WTC11 (cell line): ENCODE data around the gene MXRA7. TPM values are rescaled to one million over a fixed set of nuclear protein-coding genes. Genes with fewer than 3 reads are reported as not detected.

ENCODE experiments used
- ATAC-seq: fragments of 200-7000 bp; cut with Tn5 transposase; 2 replicates; pipeline ENCODE4 v1.10.0; 2021; ENCODE audit warnings: mild to moderate bottlenecking, moderate library complexity
- CTCF ChIA-PET: fragments of 300-600 bp; sonication (Branson Sonifier 250); formaldehyde crosslinking; loops from one replicate; lab custom pipeline; 2021; ENCODE audit warnings: antibody characterized with exemption; lab: Charles Lee
- POLR2A ChIA-PET: fragments of 350-600 bp; sonication (Branson Sonifier 250); formaldehyde crosslinking; loops from one replicate; lab custom pipeline; 2021; ENCODE audit warnings: antibody characterized with exemption; lab: Charles Lee
- DNase-seq: peaks from one replicate; pipeline ENCODE4 v3.0.0; 2021; ENCODE audit warnings: low spot score
- H3K27ac Mint-ChIP-seq: 2 replicates; pipeline ENCODE4 v1.8.0; 2021; ENCODE audit warnings: mixed read lengths
- H3K27me3 Mint-ChIP-seq: 2 replicates; pipeline ENCODE4 v1.8.0; 2021; ENCODE audit warnings: low read depth, mild to moderate bottlenecking, moderate library complexity, mixed read lengths
- H3K36me3 Mint-ChIP-seq: 2 replicates; pipeline ENCODE4 v1.8.0; 2021; ENCODE audit warnings: mixed read lengths
- H3K4me1 Mint-ChIP-seq: 2 replicates; pipeline ENCODE4 v1.8.0; 2022; ENCODE audit warnings: mixed read lengths
- H3K4me3 Mint-ChIP-seq: 2 replicates; pipeline ENCODE4 v1.8.0; 2021; ENCODE audit warnings: mild to moderate bottlenecking, moderate library complexity, mixed read lengths
- H3K9me3 Mint-ChIP-seq: 2 replicates; pipeline ENCODE4 v1.8.0; 2021; ENCODE audit warnings: mixed read lengths
- CBFB ChIP-seq: sonication (generic); formaldehyde crosslinking; IDR thresholded peaks from 2 replicates; pipeline ENCODE4 v1.8.1; 2022; ENCODE audit warnings: mild to moderate bottlenecking, low read depth, missing genetic modification reagents
- CREB1 ChIP-seq: sonication (generic); formaldehyde crosslinking; IDR thresholded peaks from 2 replicates; pipeline ENCODE4 v1.8.0; 2023; ENCODE audit warnings: mild to moderate bottlenecking, missing genetic modification reagents
- CREM ChIP-seq: sonication (generic); formaldehyde crosslinking; IDR thresholded peaks from 2 replicates; pipeline ENCODE4 v1.8.1; 2022; ENCODE audit warnings: mild to moderate bottlenecking, missing genetic modification reagents, moderate library complexity
- CTCF ChIP-seq: fragments of 200-600 bp; IDR thresholded peaks from 2 replicates; pipeline ENCODE4 v1.8.0; 2022; ENCODE audit warnings: antibody characterized with exemption
- ESRRA ChIP-seq: sonication (generic); formaldehyde crosslinking; IDR thresholded peaks from 2 replicates; pipeline ENCODE4 v1.8.1; 2022; ENCODE audit warnings: mild to moderate bottlenecking, missing genetic modification reagents, borderline replicate concordance
- FOXJ3 ChIP-seq: sonication (generic); formaldehyde crosslinking; IDR thresholded peaks from 2 replicates; pipeline ENCODE4 v1.9.0; 2021; ENCODE audit warnings: missing genetic modification reagents, mild to moderate bottlenecking, borderline replicate concordance
- GRHL2 ChIP-seq: fragments of 250-450 bp; sonication (Bioruptor Pico); IDR thresholded peaks from 2 replicates; pipeline ENCODE4 v1.8.0; 2022; ENCODE audit warnings: mild to moderate bottlenecking, moderate library complexity; ENCODE audit not compliant: insufficient replicate concordance, severe bottlenecking
- JUN ChIP-seq: sonication (generic); formaldehyde crosslinking; IDR thresholded peaks from 2 replicates; pipeline ENCODE4 v1.8.0; 2023; ENCODE audit warnings: mild to moderate bottlenecking, missing genetic modification reagents
- MLX ChIP-seq: sonication (generic); formaldehyde crosslinking; IDR thresholded peaks from 2 replicates; pipeline ENCODE4 v1.8.1; 2023; ENCODE audit warnings: mild to moderate bottlenecking, missing genetic modification reagents, moderate library complexity
- NFE2L1 ChIP-seq: sonication (generic); formaldehyde crosslinking; IDR thresholded peaks from 2 replicates; pipeline ENCODE4 v1.8.1; 2023; ENCODE audit warnings: missing genetic modification reagents
- NFYB ChIP-seq: sonication (generic); formaldehyde crosslinking; conservative IDR thresholded peaks from 2 replicates; pipeline ENCODE4 v1.8.0; 2022; ENCODE audit warnings: low read depth, missing genetic modification reagents
- RELA ChIP-seq: sonication (generic); formaldehyde crosslinking; IDR thresholded peaks from 2 replicates; pipeline ENCODE4 v1.8.1; 2022; ENCODE audit warnings: missing genetic modification reagents, mild to moderate bottlenecking, borderline replicate concordance
- SOX15 ChIP-seq: fragments of 250-450 bp; sonication (Bioruptor Pico); IDR thresholded peaks from 2 replicates; pipeline ENCODE4 v1.9.0; 2021; ENCODE audit warnings: mild to moderate bottlenecking
- SP1 ChIP-seq: sonication (generic); formaldehyde crosslinking; conservative IDR thresholded peaks from 2 replicates; pipeline ENCODE4 v1.8.1; 2022; ENCODE audit warnings: missing genetic modification reagents
- TP53 ChIP-seq: sonication (generic); formaldehyde crosslinking; IDR thresholded peaks from 2 replicates; pipeline ENCODE4 v1.8.1; 2023; ENCODE audit warnings: mild to moderate bottlenecking, missing genetic modification reagents
- ZNF121 ChIP-seq: sonication (generic); formaldehyde crosslinking; IDR thresholded peaks from 2 replicates; pipeline ENCODE4 v1.8.0; 2023; ENCODE audit warnings: missing genetic modification reagents
- ZNF219 ChIP-seq: sonication (generic); formaldehyde crosslinking; IDR thresholded peaks from 2 replicates; pipeline ENCODE4 v1.8.0; 2023; ENCODE audit warnings: missing genetic modification reagents, mild to moderate bottlenecking, borderline replicate concordance
- ZNF423 ChIP-seq: fragments of 250-450 bp; sonication (Bioruptor Pico); IDR thresholded peaks from 2 replicates; pipeline ENCODE4 v2.1.2; 2022; ENCODE audit warnings: mild to moderate bottlenecking, moderate library complexity
- total RNA-seq: library from RNA; stranded (reverse); gene quantifications from 3 replicates; pipeline ENCODE4 v1.2.3, GENCODE V29; 2021
- TF ChIP-seq, protein P1 (sequence below): sonication (generic); formaldehyde crosslinking; conservative IDR thresholded peaks from 2 replicates; pipeline ENCODE4 v1.8.1; 2023; ENCODE audit warnings: mild to moderate bottlenecking, low read depth, missing genetic modification reagents, moderate library complexity
- TF ChIP-seq, protein P2 (sequence below): sonication (generic); formaldehyde crosslinking; IDR thresholded peaks from 2 replicates; pipeline ENCODE4 v1.8.1; 2023; ENCODE audit warnings: mild to moderate bottlenecking, moderate library complexity, missing genetic modification reagents

Gene MXRA7
- total RNA-seq, 1 experiment from 2014 or later, result 46.5 TPM

- TF ChIP-seq, protein P1, sequence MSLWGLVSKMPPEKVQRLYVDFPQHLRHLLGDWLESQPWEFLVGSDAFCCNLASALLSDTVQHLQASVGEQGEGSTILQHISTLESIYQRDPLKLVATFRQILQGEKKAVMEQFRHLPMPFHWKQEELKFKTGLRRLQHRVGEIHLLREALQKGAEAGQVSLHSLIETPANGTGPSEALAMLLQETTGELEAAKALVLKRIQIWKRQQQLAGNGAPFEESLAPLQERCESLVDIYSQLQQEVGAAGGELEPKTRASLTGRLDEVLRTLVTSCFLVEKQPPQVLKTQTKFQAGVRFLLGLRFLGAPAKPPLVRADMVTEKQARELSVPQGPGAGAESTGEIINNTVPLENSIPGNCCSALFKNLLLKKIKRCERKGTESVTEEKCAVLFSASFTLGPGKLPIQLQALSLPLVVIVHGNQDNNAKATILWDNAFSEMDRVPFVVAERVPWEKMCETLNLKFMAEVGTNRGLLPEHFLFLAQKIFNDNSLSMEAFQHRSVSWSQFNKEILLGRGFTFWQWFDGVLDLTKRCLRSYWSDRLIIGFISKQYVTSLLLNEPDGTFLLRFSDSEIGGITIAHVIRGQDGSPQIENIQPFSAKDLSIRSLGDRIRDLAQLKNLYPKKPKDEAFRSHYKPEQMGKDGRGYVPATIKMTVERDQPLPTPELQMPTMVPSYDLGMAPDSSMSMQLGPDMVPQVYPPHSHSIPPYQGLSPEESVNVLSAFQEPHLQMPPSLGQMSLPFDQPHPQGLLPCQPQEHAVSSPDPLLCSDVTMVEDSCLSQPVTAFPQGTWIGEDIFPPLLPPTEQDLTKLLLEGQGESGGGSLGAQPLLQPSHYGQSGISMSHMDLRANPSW (CRISPR knock-in tag), result no peak
- no peak for TF ChIP-seq SP1 (CRISPR knock-in tag)
- TF ChIP-seq GRHL2, result no peak
These were observed 4.7 kb upstream of the MXRA7 start (continued) for GRCh38 chr17:76715496-76715830.

DNA sequence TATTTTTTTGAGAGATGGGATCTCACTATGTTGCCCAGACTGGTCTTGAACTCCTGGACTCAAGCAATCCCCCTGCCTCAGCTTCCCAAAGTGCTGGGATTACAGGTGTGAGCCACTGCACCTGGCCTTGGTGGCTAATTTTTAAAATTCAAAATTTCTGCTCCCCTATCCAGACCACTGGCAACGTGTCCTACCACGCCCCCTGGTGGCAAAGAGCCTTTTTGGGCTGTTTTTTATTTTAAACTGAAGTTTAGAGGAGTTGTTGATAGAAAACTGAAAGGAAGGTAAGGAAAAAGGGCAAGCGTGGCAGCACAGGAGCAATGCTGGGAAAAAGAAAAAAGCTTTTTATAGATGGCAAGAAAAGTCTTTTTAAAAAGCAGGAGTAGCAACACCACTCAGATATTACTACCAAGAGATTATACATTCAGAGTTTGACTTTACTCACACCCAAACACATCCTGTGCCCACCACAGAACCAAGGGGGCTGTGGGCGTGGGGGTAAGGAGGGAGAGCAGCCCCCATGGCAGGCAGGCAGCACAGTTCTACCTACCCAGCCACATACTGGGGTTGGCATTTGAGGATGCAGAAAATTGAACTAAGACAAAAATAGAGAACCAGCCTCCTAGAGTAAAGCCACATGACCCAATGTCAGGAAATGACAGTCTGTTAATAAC lies 4.2 kb upstream of the MXRA7 start:
- TF ChIP-seq CTCF (peak; percentile 68; the same call in 1 of the 2 replicates), JUN (CRISPR knock-in tag) (no peak), ZNF219 (CRISPR knock-in tag) (no peak), MLX (no peak)
- TF ChIP-seq, all 79 proteins: peak for 1
- DNase-seq, result peak; percentile 73
- Mint-ChIP-seq H3K4me3 (no peak overlapping the region), H3K27me3 (peaks cover 2% of the 10 kb centered on the region), H3K27ac (peak overlapping the region; percentile 40; the same call in 1 of the 2 replicates), H3K4me1 (peaks cover 9% of the 10 kb centered on the region), H3K9me3 (no peaks in the 10 kb centered on the region), H3K36me3 (peaks cover 33% of the 10 kb centered on the region)
- ChIA-PET POLR2A (no interaction called here), CTCF (interaction anchor here (1.0 to 2.0 kb wide), 3 partner anchors 28 to 31 kb away, joined by 4 to 11 read pairs (median 4); no protein-coding TSS in a partner anchor)
- no peak for ATAC-seq

DNA sequence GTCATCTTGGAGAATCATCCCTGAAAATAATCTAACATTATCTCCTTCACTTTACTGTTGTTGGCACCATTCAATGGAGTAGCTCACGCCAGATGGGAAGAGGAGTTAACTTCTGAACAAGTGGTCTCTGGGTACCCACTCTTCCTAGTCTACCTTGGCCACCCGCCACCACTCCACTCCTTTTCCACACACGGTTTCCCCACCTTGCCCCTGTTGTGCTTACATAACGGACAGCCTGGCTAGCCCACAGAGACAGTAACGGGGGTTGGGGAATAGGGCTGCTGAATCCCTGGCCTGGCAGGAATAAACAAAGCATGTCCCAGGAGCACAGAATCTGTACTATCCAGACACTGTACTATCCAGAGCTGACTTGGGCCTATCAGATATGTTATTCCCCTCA lies 3.6 kb upstream of the MXRA7 start:
- peaks cover 15% of the 10 kb centered on the region for H3K4me1 Mint-ChIP-seq
- H3K36me3 Mint-ChIP-seq, result peaks cover 27% of the 10 kb centered on the region
- H3K4me3 Mint-ChIP-seq, result no peak overlapping the region
- ChIA-PET CTCF (interaction anchor here (1.3 to 2.2 kb wide), 5 partner anchors 12 to 191 kb away, joined by 3 to 13 read pairs (median 11); partner anchors contain the start of genes JMJD6 and METTL23), POLR2A (no interaction called here)
- peak overlapping the region; percentile 27; the same call in 1 of the 2 replicates for H3K27ac Mint-ChIP-seq
- no peaks in the 10 kb centered on the region for H3K9me3 Mint-ChIP-seq
- H3K27me3 Mint-ChIP-seq, result peaks cover 8% of the 10 kb centered on the region
- ATAC-seq (no peak), DNase-seq (no peak)
- no peak for TF ChIP-seq CREB1
- TF ChIP-seq NFYB (CRISPR knock-in tag), result no peak
- TF ChIP-seq, protein P2, sequence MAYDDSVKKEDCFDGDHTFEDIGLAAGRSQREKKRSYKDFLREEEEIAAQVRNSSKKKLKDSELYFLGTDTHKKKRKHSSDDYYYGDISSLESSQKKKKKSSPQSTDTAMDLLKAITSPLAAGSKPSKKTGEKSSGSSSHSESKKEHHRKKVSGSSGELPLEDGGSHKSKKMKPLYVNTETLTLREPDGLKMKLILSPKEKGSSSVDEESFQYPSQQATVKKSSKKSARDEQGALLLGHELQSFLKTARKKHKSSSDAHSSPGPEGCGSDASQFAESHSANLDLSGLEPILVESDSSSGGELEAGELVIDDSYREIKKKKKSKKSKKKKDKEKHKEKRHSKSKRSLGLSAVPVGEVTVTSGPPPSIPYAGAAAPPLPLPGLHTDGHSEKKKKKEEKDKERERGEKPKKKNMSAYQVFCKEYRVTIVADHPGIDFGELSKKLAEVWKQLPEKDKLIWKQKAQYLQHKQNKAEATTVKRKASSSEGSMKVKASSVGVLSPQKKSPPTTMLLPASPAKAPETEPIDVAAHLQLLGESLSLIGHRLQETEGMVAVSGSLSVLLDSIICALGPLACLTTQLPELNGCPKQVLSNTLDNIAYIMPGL (CRISPR knock-in tag), result no peak
- no peak for TF ChIP-seq CBFB (CRISPR knock-in tag)
- TF ChIP-seq GRHL2, result no peak
- no peak for TF ChIP-seq FOXJ3 (CRISPR knock-in tag)
- no peak for TF ChIP-seq JUN (CRISPR knock-in tag)
- TF ChIP-seq TP53, result no peak
- no peak for TF ChIP-seq ZNF423 (CRISPR knock-in tag)
- TF ChIP-seq CTCF, result no peak
- no peak for TF ChIP-seq ESRRA (CRISPR knock-in tag)
- no peak for TF ChIP-seq RELA (CRISPR knock-in tag)
- no peak for TF ChIP-seq ZNF121 (CRISPR knock-in tag)
- TF ChIP-seq CREM (CRISPR knock-in tag), result no peak
- no peak for TF ChIP-seq SOX15 (CRISPR knock-in tag)
- TF ChIP-seq NFE2L1 (CRISPR knock-in tag), result no peak
